Measurements from ENCODE around the gene WRAP73.
A peak's percentile ranks its signal among the peaks of the same experiment; 100 is the strongest.

Gene WRAP73

GRCh38 chr1:3625151-3625907 lies 24.6 kb downstream of the WRAP73 start:
- peak overlapping the region; percentile 88 to 89 for H3K4me3 ChIP-seq (ENCODE audit: insufficient read depth in 1 of 2, low read depth in 1 of 2, low read length in 2 of 2)
- DNase-seq: peak; percentile 59
- peak overlapping the region; percentile 67 for H3K4me2 ChIP-seq (ENCODE audit: low read length, poor library complexity, severe bottlenecking)
- H3K4ac ChIP-seq (ENCODE audit: low read depth in 1 of 2, low read length in 2 of 2): peak overlapping the region in 1 of 2 experiments; percentile 68
- H3K14ac ChIP-seq (ENCODE audit: low read length in 2 of 2): peak overlapping the region in 1 of 2 experiments; percentile 92
- no peak overlapping the region for H4K8ac ChIP-seq (ENCODE audit: low read length)
- no peak overlapping the region for H2BK15ac ChIP-seq (ENCODE audit: low read depth, poor library complexity, severe bottlenecking)
- WGBS: 4% methylated on average over 38 of the region's 71 CpGs
- peak overlapping the region in 1 of 2 experiments; percentile 67 for H3K18ac ChIP-seq (ENCODE audit: low read depth in 1 of 2, low read length in 2 of 2)
- H3K4me1 ChIP-seq (ENCODE audit: control insufficient read depth, insufficient read depth, low read depth, low read length): peaks cover 13% of the 10 kb centered on the region
- H3K36me3 ChIP-seq (ENCODE audit: control insufficient read depth in 1 of 2, insufficient read depth in 2 of 2, low read depth in 1 of 2, low read length in 2 of 2): peaks cover 35 to 37% of the 10 kb centered on the region in 2 experiments
- no peak overlapping the region for H2BK12ac ChIP-seq (ENCODE audit: low read length in 2 of 2)
- H2AFZ ChIP-seq (ENCODE audit: low read depth, low read length): peak overlapping the region; percentile 19
- H4K91ac ChIP-seq (ENCODE audit: low read length): no peak overlapping the region
- H3K9ac ChIP-seq (ENCODE audit: low read length): peak overlapping the region; percentile 83
- no peak overlapping the region for H2BK5ac ChIP-seq (ENCODE audit: low read depth, low read length, poor library complexity, severe bottlenecking)
- no peaks in the 10 kb centered on the region for H3K9me3 ChIP-seq (ENCODE audit: control insufficient read depth, low read length)
- H3K79me1 ChIP-seq (replicated peaks; ENCODE audit: low read length, poor library complexity, severe bottlenecking): peaks cover 34% of the 10 kb centered on the region
- peak overlapping the region in 1 of 2 experiments; percentile 26 for H3K23ac ChIP-seq (ENCODE audit: low read length in 2 of 2)
- H2AK5ac ChIP-seq (ENCODE audit: low read length, severe bottlenecking): no peak overlapping the region
- H3K27me3 ChIP-seq (ENCODE audit: control insufficient read depth in 1 of 2, insufficient read depth in 1 of 2, low read length in 2 of 2): peaks cover 0 to 4% of the 10 kb centered on the region in 2 experiments
- H3K27ac ChIP-seq (ENCODE audit: low read length, poor library complexity, severe bottlenecking): no peak overlapping the region
- H2BK120ac ChIP-seq (ENCODE audit: low read depth, low read length): no peak overlapping the region

GRCh38 chr1:3624200-3625136 lies 25.4 kb downstream of the WRAP73 start, which contains the start of gene TPRG1L:
Gene TPRG1L (plus strand): TSS chr1:3625015. CDS start chr1:3625073, 58 bp downstream.
- peak within 1 kb of the TSS in 1 of 2 experiments; percentile 92 for H3K14ac ChIP-seq (ENCODE audit: low read length in 2 of 2)
- no peak within 1 kb of the TSS for H2AK5ac ChIP-seq (ENCODE audit: low read length, severe bottlenecking)
- H3K4me3 ChIP-seq (ENCODE audit: insufficient read depth in 1 of 2, low read depth in 1 of 2, low read length in 2 of 2): peak within 1 kb of the TSS; percentile 89 to 90
- peak within 1 kb of the TSS; percentile 96 for H3K4me2 ChIP-seq (ENCODE audit: low read length, poor library complexity, severe bottlenecking)
- H3K79me1 ChIP-seq (replicated peaks; ENCODE audit: low read length, poor library complexity, severe bottlenecking): peaks cover 30% of the 10 kb centered on the region
- peak within 1 kb of the TSS; percentile 73 for H2BK15ac ChIP-seq (ENCODE audit: low read depth, poor library complexity, severe bottlenecking)
- H3K36me3 ChIP-seq (ENCODE audit: control insufficient read depth in 1 of 2, insufficient read depth in 2 of 2, low read depth in 1 of 2, low read length in 2 of 2): peaks cover 26 to 28% of the 10 kb centered on the region in 2 experiments
- H4K91ac ChIP-seq (ENCODE audit: low read length): peak within 1 kb of the TSS; percentile 34
- peak within 1 kb of the TSS in 1 of 2 experiments; percentile 79 for H3K23ac ChIP-seq (ENCODE audit: low read length in 2 of 2)
- no peak within 1 kb of the TSS for H3K27ac ChIP-seq (ENCODE audit: low read length, poor library complexity, severe bottlenecking)
- H3K9ac ChIP-seq (ENCODE audit: low read length): peak within 1 kb of the TSS; percentile 93
- 1% methylated on average over 70 of the region's 108 CpGs for WGBS
- peak within 1 kb of the TSS in 1 of 2 experiments; percentile 68 for H3K4ac ChIP-seq (ENCODE audit: low read depth in 1 of 2, low read length in 2 of 2)
- no peaks in the 10 kb centered on the region for H3K9me3 ChIP-seq (ENCODE audit: control insufficient read depth, low read length)
- H4K8ac ChIP-seq (ENCODE audit: low read length): peak within 1 kb of the TSS; percentile 70
- H2AFZ ChIP-seq (ENCODE audit: low read depth, low read length): peak within 1 kb of the TSS; percentile 74
- peak within 1 kb of the TSS; percentile 72 to 73 for H3K18ac ChIP-seq (ENCODE audit: low read depth in 1 of 2, low read length in 2 of 2)
- H2BK120ac ChIP-seq (ENCODE audit: low read depth, low read length): no peak within 1 kb of the TSS
- H2BK12ac ChIP-seq (ENCODE audit: low read length in 2 of 2): peak within 1 kb of the TSS in 1 of 2 experiments; percentile 66
- DNase-seq: peak; percentile 96
- peaks cover 0 to 8% of the 10 kb centered on the region in 2 experiments for H3K27me3 ChIP-seq (ENCODE audit: control insufficient read depth in 1 of 2, insufficient read depth in 1 of 2, low read length in 2 of 2)
- H2BK5ac ChIP-seq (ENCODE audit: low read depth, low read length, poor library complexity, severe bottlenecking): no peak within 1 kb of the TSS
- peaks cover 13% of the 10 kb centered on the region for H3K4me1 ChIP-seq (ENCODE audit: control insufficient read depth, insufficient read depth, low read depth, low read length)

- Histone ChIP-seq H3K9me3 (ENCODE audit: control insufficient read depth, low read length) (no peaks in the 10 kb centered on the region), H3K4ac (ENCODE audit: low read depth in 1 of 2, low read length in 2 of 2) (peak overlapping the region in 1 of 2 experiments; percentile 44), H2AK5ac (ENCODE audit: low read length, severe bottlenecking) (no peak overlapping the region), H2AFZ (ENCODE audit: low read depth, low read length) (peak overlapping the region; percentile 74), H3K23ac (ENCODE audit: low read length in 2 of 2) (no peak overlapping the region), H3K9ac (ENCODE audit: low read length) (peak overlapping the region; percentile 93), H3K4me3 (ENCODE audit: insufficient read depth in 1 of 2, low read depth in 1 of 2, low read length in 2 of 2) (peak overlapping the region; percentile 89 to 90), H3K79me1 (replicated peaks; ENCODE audit: low read length, poor library complexity, severe bottlenecking) (peaks cover 30% of the 10 kb centered on the region), H3K36me3 (ENCODE audit: control insufficient read depth in 1 of 2, insufficient read depth in 2 of 2, low read depth in 1 of 2, low read length in 2 of 2) (peaks cover 20% of the 10 kb centered on the region in 2 experiments), H3K4me2 (ENCODE audit: low read length, poor library complexity, severe bottlenecking) (peak overlapping the region; percentile 96), H3K27ac (ENCODE audit: low read length, poor library complexity, severe bottlenecking) (no peak overlapping the region), H2BK120ac (ENCODE audit: low read depth, low read length) (no peak overlapping the region), H3K4me1 (ENCODE audit: control insufficient read depth, insufficient read depth, low read depth, low read length) (peaks cover 15% of the 10 kb centered on the region), H4K8ac (ENCODE audit: low read length) (no peak overlapping the region), H2BK5ac (ENCODE audit: low read depth, low read length, poor library complexity, severe bottlenecking) (no peak overlapping the region), H3K14ac (ENCODE audit: low read length in 2 of 2) (peak overlapping the region in 1 of 2 experiments; percentile 91), H2BK15ac (ENCODE audit: low read depth, poor library complexity, severe bottlenecking) (peak overlapping the region; percentile 73), H2BK12ac (ENCODE audit: low read length in 2 of 2) (peak overlapping the region in 1 of 2 experiments; percentile 66), H4K91ac (ENCODE audit: low read length) (no peak overlapping the region), H3K18ac (ENCODE audit: low read depth in 1 of 2, low read length in 2 of 2) (peak overlapping the region; percentile 72 to 73), H3K27me3 (ENCODE audit: control insufficient read depth in 1 of 2, insufficient read depth in 1 of 2, low read length in 2 of 2) (peaks cover 0 to 10% of the 10 kb centered on the region in 2 experiments)
- 50% methylated on average over 23 of the region's 23 CpGs for WGBS
- no peak for DNase-seq
Observed at GRCh38 chr1:3623441-3624199, 26.3 kb downstream of the WRAP73 start.

All from mesenchymal stem cell (in vitro differentiated cells and primary cell).